ENCODE data around the gene WRAP53. TPM values are rescaled to one million over a fixed set of nuclear protein-coding genes. Genes with fewer than 3 reads are reported as not detected.

WRAP53 gene
- total RNA-seq, 1 experiment from 2014 or later: 15.2 TPM

Other genes with a start within 250 kb of the WRAP53 start
- 0.91 and 1.3 TPM in 2 replicates for gene FGF11, start 249.0 kb upstream of the WRAP53 start, total RNA-seq (2022)
- 1.7 and 2.6 TPM in 2 replicates for gene CHRNB1, start 243.4 kb upstream of the WRAP53 start, total RNA-seq (2022)
- gene ZBTB4, start 208.8 kb upstream of the WRAP53 start, total RNA-seq (2022): 15.5 and 16.5 TPM in 2 replicates
- not detected in 2 replicates for gene SLC35G6, start 207.0 kb upstream of the WRAP53 start, total RNA-seq (2022)
- gene POLR2A, start 204.1 kb upstream of the WRAP53 start, total RNA-seq (2022): 69.8 and 72.1 TPM in 2 replicates
- gene TNFSF12, start 139.4 kb upstream of the WRAP53 start, total RNA-seq (2022): not detected in 2 replicates
- gene TNFSF13, start 129.7 kb upstream of the WRAP53 start, total RNA-seq (2022): 0.20 TPM in 1 of 2 replicates, not detected in the other
- 29.2 and 30.2 TPM in 2 replicates for gene SENP3, start 126.6 kb upstream of the WRAP53 start, total RNA-seq (2022)
- gene CD68, start 108.8 kb upstream of the WRAP53 start, total RNA-seq (2022): 1.1 and 1.6 TPM in 2 replicates
- gene MPDU1, start 104.6 kb upstream of the WRAP53 start, total RNA-seq (2022): 44.2 and 49.7 TPM in 2 replicates
- gene SOX15, start 98.4 kb upstream of the WRAP53 start, total RNA-seq (2022): 0.53 TPM in 1 of 2 replicates, not detected in the other
- gene FXR2, start 73.6 kb upstream of the WRAP53 start, total RNA-seq (2022): 20.5 and 25.3 TPM in 2 replicates
- gene SAT2, start 60.7 kb upstream of the WRAP53 start, total RNA-seq (2022): 33.0 TPM in 2 replicates
- gene SHBG, start 58.3 kb upstream of the WRAP53 start, total RNA-seq (2022): 0.93 and 1.2 TPM in 2 replicates
- gene ATP1B2, start 37.6 kb upstream of the WRAP53 start, total RNA-seq (2022): 0.11 and 0.14 TPM in 2 replicates
- gene TP53, start 987 bp upstream of the WRAP53 start, total RNA-seq (2022): 9.2 and 11.1 TPM in 2 replicates
- gene EFNB3, start 16.7 kb downstream of the WRAP53 start, total RNA-seq (2022): 4.1 and 5.1 TPM in 2 replicates
- 1.9 and 2.8 TPM in 2 replicates for gene DNAH2, start 29.3 kb downstream of the WRAP53 start, total RNA-seq (2022)
- gene KDM6B, start 145.7 kb downstream of the WRAP53 start, total RNA-seq (2022): 27.4 and 27.9 TPM in 2 replicates
- gene TMEM88, start 166.6 kb downstream of the WRAP53 start, total RNA-seq (2022): 2.5 and 3.2 TPM in 2 replicates
- gene NAA38, start 169.1 kb downstream of the WRAP53 start, total RNA-seq (2022): 20.9 and 27.4 TPM in 2 replicates
- 6.1 and 7.3 TPM in 2 replicates for gene CYB5D1, start 169.5 kb downstream of the WRAP53 start, total RNA-seq (2022)
- 27.9 and 34.7 TPM in 2 replicates for gene CHD3, start 200.3 kb downstream of the WRAP53 start, total RNA-seq (2022)
- 4.0 and 5.0 TPM in 2 replicates for gene RNF227, start 227.8 kb downstream of the WRAP53 start, total RNA-seq (2022)
- gene KCNAB3, start 241.4 kb downstream of the WRAP53 start, total RNA-seq (2022): 1.2 and 2.0 TPM in 2 replicates
- gene TRAPPC1, start 243.5 kb downstream of the WRAP53 start, total RNA-seq (2022): 75.5 and 96.2 TPM in 2 replicates
- gene CNTROB, start 243.7 kb downstream of the WRAP53 start, total RNA-seq (2022): 22.6 and 24.2 TPM in 2 replicates

All from Caco-2 (cell line).